NCI-H2171 (cell line): ENCODE results near the gene SLC16A6.
"Not testable (repeated sequence)": the region's sequence is repeated elsewhere in the genome, so short reads cannot be mapped to it uniquely, and the experiment has no call there.

Experiments used
- DNase-seq: peaks from one replicate; lab custom pipeline; 2025; lab: John Stamatoyannopoulos, UW

Gene SLC16A6

DNA sequence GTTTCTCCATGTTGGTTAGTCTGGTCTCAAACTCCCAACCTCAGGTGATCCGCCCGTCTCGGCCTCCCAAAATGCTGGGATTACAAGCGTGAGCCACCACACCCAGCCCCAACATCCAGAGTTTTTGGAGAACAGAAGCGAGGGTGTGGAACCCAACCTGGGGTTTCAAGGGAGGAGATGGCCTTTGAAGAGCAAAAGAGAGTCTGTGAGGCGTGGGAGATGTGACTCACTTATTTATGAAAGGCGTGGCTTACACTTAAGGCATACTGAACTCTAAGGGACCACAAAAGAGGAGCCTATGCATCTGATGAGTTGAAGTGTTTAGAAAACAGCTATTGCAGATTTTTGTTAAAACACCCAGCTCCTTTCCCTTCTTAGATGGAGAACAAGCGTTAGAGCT lies 19.2 kb upstream of the SLC16A6 start:
- DNase-seq, result no peak

DNA sequence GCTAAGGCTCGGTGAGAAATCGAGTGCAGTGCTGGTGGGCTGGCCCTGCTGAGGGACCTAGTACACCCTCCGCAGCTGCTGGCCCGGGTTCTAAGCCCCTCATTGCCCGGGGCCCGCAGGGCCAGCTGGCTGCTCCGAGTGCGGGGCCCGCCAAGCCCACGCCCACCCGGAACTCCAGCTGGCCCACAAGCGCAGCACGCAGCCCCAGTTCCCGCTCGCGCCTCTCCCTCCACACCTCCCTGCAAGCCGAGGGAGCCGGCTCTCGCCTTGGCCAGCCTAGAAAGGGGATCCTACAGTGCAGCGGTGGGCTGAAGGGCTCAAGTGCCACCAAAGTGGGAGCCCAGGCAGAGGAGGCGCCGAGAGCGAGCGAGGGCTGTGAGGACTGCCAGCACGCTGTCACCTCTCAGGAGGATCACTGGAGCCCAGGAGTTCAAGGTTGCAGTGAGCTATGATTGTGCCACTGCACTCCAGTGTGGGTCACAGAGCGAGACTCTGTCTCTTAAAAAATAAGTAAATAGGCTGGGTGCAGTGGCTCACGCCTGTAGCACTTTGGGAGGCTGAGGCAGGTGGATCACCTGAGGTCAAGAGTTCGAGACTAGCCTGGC lies 18.2 kb upstream of the SLC16A6 start:
- DNase-seq, result not testable (repeated sequence)

DNA sequence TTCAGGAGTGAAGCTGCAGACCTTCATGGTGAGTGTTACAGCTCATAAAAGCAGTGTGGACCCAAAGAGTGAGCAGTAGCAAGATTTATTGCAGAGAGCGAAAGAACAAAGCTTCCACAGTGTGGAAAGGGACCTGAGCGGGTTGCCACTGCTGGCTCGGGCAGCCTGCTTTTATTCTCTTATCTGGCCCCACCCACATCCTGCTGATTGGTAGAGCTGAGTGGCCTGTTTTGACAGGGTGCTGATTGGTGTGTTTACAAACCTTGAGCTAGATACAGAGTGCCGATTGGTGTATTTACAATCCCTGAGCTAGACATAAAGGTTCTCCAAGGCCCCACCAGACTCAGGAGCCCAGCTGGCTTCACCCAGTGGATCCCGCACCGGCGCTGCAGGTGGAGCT lies 17.6 kb upstream of the SLC16A6 start:
- DNase-seq, result not testable (repeated sequence)

DNA sequence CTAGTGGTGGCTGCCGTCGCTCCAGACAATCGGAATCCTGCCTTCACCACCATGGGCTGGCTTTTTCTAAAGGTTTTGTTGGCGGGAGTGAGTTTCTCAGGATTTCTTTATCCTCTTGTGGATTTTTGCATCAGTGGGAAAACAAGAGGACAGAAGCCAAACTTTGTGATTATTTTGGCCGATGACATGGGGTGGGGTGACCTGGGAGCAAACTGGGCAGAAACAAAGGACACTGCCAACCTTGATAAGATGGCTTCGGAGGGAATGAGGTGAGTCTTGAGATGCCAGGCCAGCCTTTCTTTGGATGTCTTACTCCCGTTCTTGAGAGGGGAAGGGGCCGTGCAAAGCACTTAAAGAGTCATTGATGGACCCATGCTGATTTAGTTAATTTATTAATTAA lies 16.5 kb upstream of the SLC16A6 start:
- DNase-seq, result no peak

DNA sequence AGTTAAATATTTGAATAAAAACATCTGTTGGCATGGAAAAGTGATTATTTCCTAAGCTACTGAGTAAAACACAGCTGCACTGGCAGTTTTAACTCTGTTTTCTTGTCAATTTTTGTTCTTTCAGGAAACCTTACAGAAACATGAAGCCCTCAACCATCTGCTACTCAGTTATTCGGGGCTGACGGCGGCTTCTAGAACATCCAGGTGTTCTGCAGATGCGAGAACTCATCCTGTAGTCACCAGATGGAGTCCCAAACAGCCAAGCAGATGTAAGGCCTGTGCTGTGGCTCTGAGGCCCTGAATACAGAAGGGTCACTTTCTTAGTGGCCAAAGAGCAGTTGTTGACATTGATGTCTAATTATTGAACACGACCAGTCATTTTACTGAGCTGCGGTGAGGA lies 15.9 kb upstream of the SLC16A6 start:
- no peak for DNase-seq

DNA sequence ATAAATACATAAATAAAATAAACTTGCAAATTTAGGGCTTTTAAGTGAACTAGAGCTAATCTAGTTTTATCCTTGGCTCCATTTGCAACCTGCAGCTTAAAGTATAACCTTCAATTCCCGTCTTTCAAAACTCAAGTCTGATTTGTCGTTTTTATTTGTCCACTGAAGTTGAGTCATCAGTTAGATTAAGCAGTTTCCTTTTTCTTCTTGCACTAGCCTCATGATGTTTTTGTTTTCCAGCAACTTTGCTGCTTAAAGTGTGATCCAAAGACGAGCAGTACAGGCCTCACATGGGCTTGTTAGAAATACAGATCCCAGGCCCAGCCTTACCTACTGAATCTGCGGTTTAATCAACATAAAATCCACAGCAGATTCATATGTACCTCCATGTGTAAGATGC lies 14.2 kb upstream of the SLC16A6 start:
- no peak for DNase-seq

DNA sequence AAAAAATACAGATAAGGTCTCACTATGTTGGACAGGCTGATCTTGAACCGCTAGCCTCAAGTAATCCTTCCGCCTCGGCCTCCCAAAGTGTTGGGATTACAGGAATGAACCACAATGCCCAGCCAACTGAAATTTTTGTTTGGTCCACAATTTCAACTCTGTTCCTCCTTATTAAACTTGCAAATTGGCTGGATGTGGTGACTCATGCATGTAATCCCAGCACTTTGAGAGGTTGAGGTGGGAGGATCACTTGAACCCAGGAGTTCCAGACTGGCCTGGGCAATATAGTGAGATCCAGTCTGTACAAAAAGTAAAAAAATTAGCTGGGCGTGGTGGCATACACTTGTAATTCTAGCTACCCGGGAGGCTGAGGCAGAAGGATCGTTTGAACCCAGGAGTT lies 13.8 kb upstream of the SLC16A6 start:
- DNase-seq, result no peak

DNA sequence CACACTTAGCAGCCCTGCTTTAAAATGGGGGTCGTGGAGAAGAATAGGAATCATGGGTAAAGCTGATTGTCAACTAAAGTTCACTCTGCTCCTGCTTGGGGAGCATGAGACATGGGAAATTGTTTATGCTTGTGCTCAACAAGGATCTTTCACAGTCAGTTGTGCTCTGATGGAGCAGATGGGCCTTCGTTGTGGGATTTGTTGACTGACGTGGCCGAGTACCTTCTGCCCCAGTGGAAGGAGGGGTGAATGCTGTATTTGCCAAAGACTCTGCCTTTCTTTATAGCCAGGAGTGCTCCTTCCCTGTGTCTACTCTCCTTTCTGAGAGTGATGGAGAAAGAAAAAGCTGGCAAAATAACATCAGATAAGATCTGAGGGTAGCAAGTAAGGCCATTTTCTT lies 11.7 kb upstream of the SLC16A6 start:
- peak; percentile 47 for DNase-seq

DNA sequence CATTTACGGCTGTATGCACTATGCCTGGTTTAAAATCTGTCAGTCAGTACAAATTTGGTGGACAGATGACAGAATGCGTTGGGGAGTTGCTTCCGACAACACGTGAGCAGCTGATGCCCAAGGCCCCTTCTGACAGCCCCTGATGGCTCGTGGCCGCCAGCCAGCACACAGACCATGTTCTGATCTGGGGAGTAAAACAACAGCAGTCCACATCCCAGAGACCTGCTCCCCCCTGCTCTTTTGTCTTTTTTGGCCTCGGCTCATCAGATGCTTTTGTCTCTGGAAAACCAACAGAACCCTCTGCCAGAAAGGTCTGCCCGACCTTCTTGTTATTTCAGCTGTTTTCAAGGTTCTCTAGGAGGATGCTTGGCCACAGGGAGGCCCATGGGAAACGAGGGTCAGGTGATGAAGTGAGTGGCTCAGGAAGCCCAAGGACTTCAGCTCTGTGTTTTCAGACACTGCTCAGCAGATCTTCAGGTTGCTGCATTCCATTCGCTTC lies 11.2 kb upstream of the SLC16A6 start:
- DNase-seq, result peak; percentile 54

DNA sequence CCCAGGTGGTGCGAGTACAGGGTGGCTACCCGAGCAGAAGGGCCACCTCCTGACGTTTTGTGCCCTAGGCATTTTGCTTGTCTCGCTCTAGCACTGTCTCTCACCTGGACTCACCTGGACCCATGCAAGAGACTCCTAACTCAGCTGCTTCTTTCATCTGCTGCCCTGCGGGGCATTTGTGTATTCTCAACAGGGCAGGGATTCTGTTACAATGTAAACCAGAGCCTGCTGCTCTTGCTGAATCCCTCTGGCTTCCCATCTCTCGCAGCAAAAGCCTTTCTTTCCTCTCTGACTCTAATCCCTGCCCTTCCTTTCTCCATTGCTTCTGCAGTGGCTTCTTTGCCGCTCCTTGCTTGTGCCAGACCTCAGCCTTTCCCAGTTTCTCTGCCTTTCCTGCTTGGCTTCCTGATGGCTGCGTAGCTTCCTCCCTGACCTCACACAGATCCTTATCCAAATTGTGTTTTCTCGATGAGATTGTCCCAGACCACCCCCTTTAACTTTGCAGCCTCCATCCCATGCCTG lies 10.6 kb upstream of the SLC16A6 start:
- DNase-seq, result peak; percentile 44

DNA sequence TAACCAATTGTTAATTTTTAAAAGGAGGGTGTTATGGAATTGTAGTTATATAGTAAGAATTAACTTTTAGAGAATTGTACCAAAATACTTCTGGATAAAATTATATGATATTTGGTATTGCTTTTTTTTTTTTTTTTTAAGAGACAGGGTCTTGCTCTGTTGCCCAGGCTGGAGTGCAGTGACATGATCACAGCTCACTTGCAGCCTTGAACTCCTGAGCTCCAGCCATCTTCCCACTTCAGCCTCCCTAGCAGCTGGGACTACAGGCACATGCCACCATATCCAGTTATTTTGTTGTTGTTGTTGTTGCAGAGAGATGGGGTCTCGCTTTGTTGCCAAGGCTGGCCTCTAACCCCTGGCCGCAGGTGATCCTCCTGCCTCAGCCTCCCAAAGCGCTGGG lies 8.9 kb upstream of the SLC16A6 start:
- DNase-seq, result no peak

DNA sequence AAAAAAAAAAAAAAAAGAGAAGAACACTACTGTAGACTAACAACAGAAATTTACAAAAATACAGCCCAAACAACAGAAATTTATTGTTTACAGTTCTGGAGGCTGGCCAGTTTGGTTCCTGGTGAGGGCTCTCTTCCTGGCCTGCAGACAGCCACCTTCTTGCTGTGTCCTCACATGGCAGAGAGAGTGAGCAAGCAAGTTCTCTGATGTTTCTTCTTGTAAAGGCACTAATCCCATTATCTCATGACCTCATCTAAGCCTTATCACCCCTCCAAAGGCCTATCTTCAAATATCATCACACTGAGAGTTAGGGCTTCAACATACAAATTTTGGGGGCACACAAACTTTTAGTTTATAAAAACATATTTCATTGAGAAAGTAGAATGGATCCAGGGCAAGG lies 7.7 kb upstream of the SLC16A6 start:
- DNase-seq, result no peak

DNA sequence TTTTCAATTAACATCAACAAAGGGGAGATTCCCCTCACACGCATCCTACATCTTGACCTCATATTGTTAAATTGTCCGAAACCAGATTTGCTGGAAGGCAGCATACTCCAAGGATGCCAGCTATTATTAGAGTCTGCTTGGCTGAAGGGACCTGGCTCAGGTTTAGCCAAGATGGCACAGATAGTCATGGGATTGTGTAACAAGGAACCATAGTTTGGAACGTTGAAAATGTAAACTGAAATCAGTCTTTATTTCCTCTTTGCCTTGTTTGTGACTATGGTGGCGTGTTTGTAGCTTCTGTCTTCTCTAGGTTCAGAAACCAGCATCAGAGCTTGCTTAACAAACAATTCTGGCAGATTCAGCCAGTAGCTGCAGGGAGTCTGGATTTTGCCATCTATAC lies 6.3 kb upstream of the SLC16A6 start:
- no peak for DNase-seq

DNA sequence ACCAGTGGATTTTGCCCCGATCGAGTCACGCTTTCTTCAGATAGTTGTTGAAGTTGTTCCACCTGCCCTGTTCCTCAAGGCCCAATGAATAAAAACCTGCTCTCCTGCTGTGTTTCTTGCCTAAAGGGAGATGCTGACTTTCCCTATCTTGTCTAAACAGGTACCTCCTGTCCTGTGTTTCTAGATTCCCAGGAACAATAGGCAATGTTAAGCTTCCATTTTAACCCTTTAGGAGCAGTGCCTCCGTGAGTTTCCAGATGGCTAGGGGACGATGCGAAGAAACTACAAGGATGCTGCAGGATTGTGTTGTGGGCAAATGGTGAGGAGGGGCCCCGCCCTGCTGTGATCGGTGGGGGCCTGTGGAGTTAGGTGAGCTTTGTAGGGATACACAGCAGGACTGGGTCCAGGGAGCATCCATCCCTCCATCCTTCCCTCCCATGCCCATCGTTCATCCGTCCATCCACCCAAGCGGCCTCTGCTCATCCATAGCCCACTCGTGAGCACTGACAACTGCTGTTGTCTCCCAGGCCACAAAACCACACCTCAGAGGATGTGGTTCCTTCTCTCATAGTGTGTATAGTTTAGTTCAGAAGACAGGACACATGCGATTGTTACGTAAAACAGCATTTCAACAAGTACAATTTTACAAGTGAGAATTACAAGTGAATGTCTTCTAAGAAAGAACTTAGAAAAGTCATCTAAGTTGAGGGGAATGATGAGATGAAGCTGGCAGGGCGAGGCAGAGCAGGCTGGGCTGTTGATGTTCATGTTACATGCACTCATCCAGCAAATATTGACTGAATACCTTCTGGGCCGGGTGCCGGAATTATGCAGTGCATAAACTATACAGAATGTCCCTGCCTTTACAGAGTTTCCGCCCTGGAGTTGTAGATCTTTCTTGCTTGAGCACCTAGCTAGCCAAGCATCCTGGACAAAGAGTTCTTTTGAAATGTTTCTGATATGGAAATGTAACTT lies 5.6 kb upstream of the SLC16A6 start:
- no peak for DNase-seq

DNA sequence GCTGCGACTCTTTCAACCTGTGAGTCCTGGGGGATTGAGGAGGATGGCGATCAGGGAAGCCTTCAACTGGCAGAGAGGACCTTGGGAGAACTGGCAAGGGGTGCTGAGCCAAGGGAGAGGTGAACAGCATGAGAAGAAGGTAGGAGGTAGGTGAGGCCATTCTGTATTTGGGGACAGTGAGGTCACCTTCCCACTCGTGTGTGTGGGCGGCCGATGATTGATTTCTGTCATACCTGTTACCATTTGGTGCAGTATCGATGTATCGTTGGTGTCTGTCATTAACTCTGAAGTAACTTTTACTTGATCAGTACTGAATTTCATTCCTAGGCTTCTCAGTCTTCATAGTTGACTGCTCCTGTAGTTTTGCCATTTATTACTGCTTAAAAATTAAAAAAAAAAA lies 4.2 kb upstream of the SLC16A6 start:
- DNase-seq, result no peak

DNA sequence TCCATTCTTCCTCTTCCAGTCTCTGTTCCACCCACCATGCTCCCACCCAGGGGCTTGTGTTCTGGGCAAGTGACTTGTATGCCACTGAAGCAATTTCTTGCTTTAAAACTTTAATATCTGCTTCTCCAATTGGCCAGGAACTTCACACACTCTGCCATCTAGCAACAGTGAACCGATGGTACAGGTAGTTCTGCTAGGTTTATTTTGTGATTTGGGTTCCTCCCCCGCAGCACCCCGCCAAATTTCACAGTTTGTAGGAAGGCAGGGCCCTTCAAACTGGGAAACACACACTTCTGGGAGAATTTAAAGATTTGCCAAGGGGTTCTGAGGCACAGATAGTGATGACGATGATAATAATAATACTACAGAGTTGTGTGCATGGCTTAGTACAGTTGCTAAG lies 3.7 kb upstream of the SLC16A6 start:
- DNase-seq, result no peak

DNA sequence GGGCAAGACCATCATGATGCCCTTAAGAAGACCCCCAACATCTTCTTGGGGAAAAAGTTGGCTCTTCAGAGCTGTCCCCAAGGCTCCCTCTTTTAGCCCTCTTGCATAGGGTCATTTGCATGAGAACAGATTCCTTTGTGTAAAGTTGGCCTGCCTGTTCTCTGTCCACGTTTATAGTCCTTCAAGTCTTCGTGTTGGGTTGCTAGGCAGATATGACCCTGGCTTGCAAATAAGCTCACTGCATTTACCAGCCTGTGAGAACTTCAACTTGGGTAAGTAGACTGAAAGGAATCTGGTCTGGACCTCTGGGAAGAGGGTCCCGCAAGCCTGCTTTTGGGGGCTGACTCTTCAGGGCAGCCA lies 3.2 kb upstream of the SLC16A6 start:
- DNase-seq, result no peak

DNA sequence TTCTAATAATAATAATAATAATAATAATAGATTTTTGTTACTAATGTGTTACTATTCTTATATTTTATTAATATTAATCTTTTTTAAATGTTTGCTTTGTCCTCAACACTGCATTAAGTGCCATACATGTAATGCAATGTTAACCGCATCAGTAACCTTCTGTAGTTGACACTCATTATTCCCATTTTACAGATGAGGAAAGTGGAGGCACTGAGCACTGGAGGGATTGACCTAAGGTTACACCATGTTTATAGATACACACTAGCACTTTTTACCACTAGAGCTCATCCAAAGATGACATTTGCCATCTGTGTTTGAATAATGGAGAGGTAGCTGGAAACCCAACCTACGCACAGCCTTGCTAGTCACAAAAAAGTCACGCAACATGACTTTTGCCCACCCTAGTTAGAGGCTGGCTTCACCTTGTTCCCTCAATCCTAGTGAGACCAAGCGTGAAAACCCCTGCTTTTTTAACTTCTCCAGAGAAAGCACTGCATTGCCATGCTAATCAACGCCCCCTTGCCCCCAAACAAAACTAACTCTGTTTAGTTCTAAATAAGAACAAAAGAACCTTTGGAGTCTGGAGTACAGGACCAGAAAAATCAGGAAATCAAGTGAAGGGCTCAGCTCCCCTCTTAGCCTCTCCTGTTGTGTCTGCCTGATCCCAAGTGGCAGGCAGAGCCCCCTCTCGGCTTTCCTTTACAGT lies 2.7 kb upstream of the SLC16A6 start:
- DNase-seq, result no peak

DNA sequence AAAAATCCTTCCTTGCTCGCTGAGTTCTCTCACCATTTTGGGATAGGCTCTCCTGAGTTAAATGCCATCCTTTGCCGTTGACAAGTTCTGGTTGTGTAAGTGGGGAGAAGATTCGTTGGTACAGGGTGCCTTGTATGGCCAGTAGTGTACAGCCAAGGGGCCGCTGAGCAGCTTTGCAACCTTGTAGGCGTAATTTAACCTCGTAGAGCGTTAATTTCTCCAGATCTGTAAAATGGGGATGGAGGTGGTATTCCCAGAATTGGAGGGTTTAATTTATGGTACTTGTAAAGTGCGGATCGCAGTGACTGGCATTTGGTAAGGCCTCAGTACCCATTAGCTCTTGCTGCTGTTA lies 1.7 kb upstream of the SLC16A6 start:
- no peak for DNase-seq

DNA sequence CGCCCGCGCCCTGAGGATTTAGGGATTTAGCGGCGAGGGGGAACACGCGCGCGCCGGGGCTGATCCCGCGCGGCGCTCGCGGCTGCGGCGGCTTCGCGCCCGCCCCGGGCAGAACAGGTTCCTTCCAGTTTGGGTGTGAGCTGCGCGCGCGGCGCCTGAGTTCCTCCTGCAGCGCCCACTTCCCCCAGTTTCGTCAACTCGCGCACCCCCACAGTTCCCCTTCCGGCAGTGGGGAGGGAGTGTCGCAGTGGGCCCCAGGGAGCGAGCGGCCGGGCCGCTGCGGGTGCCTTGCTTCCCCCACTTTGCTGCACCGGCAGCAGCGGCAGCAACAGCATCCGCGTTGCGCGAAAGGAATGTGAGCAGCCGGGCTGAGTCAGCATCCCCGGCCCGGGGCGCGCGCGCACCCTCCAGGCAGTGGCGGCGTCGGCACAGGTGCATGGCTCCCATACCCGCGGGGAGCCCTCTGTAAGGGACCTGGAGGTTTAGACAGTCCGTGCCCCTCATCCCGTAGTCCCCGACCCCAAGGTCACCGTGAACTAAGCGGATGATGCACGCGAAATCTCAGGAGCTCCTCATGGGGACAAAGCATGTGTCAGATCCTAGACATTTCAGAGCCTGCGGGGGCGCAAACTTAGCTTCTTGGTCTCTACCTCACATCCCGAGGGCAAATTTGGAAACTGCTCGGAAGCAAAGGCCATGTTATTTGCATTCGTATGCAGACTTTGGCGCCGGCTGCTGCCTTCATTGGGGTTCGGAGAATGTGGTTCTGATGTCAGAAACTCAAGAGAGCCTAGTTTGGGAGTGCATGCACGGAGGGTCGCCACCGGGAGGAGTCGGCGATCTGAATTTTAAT lies 1.1 kb upstream of the SLC16A6 start:
- DNase-seq, result peak; percentile 80

DNA sequence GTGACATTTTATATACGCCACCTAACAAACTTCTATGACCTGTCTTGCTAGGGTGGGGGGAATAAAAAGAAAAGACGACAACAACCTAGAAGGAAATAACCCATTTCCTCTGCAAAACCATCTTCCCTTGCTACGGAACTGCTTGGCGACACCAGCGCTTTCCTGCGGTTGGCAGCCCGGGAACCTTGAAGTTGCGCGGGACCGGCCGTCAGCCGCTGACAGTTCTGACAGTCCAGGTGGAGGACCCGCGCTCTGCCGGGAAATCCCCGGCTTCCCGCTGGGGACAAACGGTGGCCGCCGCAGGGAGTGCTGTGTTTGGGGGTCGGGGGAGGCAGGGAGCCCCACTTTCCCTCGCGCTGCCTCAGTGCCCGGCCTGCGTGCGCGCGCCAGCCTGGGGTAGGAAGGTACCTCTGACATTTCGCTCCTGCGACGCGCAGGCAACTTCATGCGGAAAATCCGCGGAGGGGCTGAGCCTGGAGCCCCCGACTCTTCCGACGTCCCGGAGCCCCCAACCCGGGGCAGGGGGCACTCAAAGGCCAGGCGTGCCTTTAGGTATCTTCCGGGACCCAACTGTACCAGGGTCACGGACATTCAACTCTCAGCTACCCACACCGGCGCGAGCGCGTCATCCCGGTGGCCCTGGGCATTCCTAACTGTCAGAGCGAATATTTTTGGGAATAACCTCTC lies 516 bp downstream of the SLC16A6 start:
- DNase-seq, result no peak
